HG02973 (cell line): ENCODE measurements around the gene BRD1.

Source experiments
- ATAC-seq: cut with Tn5 transposase; IDR thresholded peaks from one replicate; pipeline ENCODE4 v1.9.1; 2021; ENCODE audit warnings: moderate library complexity; ENCODE audit not compliant: unreplicated experiment

The BRD1 gene

DNA sequence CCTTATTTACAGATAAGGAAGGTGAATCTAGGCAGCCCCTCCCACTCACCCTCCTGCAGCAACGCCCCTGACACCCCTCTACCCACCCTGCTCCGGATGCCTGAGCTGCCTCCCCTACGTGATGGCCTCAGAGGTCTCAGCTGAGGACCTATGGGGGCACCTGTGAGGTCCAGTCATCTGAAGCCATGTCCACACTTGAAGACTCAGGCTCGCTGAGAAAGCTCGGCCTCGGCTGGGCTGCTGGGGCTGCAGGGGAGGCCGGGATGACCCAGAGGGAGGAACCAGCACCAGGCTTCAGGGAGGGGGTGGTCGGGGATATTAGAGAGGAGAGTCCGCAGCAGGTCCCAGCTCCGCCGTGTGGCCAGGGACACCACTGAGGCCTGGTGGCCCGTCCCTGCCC is 92.8 kb downstream of the BRD1 start:
- ATAC-seq: no peak

DNA sequence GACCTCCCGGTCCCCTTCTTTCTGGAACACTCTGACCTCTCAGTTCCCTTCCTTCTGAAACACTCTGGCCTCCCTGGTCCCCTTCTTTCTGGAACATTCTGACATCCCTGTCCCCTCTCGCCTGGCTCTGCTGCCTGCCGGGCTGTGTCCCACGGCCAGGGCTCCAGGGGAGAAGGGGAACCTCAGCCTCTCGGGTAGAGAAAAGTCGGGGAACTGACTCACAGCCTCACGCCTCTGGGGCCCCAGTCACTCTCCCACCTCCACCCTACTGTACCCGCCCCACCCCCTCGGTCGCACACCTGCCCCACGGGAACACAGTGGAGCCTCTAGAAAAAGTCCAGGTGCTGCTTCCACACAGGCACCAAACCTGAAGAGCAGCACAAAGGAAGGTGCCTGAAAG is 93.3 kb downstream of the BRD1 start:
- no peak for ATAC-seq

DNA sequence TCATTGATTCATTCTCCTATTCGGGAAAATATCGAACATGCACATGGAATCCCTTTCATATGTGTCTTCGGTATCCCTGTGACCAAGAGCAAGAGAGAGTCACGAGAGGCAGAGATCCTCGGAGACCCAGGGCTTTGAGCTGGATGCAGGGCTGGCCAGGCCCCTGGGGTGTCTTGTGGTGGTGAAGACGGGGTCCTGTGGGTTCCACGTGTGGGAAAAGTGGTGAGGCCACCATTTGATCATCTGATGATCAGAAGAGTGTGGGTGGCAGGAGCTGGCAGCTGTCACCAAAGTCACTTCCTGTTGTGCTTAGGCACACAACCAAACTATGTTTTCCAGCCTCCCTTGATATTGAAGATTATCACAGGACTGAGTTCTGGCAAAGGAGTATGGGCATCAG is 94.0 kb downstream of the BRD1 start:
- no peak for ATAC-seq

DNA sequence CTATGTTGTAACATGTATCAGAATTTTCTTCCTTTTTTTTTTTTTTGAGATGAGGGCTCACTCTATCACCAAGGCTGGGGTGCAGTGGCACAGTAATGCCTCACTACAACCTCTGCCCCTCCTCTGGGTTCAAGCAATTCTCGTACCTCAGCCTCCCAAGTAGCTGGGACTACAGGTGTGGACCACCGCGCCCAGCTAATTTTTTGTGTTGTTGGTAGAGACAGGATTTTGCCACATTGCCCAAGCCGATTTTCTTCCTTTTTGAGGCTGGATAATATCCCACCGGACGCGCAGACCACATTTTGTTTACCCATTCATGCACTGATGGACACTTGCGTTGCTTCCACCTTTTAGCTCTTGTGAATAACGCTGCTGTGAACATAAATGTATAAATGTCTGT is 97.0 kb downstream of the BRD1 start:
- ATAC-seq: no peak

DNA sequence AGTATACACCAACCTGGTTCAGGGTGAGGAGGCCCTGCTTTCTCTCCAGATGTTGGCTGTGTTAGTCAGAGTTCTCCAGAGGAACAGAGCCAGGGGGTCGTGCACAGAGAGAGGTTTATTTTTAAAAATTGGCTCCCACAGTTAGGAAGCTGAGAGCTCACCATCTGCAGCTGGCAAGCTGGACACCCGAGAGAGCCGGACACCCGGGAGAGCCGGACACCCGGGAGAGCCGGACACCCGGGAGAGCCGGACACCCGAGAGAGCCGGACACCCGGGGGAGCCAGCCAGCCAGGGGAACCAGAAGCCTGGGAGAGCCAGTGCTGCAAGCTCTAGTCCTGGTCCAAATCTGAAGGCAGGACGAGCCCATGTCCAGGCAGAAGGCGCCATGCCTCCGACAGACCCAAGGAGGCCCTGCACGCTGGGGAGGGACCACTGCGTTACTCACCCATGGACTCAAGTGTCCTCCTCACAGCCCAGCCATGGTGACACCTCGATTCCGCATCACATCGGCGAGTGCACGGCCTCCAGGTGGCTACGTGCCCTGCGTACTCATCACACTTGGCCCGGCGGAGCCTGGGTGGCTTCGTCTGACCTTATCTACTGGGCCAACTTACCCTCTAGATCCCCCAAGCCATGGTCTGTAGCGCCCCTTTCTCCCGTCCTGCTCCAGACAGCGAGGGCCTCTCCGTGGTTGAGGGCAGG is 99.0 kb downstream of the BRD1 start:
- no peak for ATAC-seq

DNA sequence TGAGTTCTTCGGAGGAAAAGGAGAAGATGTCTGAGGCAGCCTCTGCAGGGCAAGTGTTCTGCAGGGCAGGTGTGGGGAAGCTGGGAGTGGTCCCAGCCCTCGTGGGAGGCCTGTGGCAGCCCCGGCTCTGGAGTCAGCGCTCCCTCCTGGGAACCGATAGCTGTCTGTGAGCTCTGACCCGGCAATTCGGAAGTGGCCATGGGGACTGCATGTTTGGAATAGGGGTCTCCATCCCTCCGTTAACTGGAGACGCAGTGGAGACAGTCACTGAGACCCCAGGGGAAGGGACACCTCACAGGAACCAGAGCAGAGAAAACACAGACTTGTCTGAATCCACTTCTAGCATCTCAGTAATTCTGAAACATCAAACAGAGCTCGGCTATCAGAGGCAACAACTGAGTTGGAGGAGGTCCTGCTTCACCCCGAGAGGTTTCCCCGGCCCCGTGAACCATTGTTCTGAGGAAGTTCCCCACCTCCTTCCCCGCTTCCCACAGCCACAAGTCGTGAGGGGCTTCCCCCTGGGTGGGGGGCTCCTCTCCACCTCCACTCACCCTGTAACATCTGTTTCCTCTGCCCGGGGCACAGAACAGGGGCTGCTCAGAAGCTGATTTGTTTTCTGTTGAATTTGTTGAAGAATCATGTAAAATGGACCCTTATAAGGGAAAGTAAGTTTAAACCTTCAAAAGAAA is 99.6 kb downstream of the BRD1 start:
- ATAC-seq: no peak

DNA sequence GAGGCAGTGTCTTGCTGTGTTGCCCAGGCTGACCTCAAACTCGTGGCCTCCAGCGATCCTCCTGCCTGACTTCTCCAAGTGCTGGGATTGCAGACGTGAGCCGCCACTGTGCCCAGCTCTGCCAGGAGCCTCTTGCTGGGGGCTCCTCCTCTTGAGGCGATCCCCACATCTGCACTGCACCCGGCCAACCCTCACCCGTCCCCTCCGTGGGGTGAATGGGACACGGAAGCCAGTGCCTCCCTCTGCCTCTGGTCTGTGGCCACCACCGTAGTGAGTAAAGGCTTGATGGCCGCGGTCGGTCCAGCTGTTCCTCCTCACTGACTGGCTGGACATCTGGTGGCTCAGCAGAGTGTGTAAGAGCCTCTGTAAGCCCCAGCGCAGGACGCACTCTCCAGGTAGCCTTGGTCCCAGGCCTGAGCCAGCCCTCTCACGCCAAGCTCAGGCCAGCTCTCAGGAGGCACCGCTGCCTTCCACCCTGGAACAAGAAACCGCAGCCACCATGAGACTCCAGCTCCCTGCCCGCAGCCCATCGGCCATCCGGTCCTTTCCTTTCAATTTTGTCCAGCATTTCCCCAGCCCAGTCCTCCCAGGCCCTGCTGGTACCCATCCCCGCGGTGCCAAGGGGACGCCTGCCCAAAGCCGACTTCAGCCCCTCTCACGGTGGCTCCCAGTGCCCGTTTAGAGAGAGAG is 100.3 kb downstream of the BRD1 start:
- ATAC-seq: no peak

DNA sequence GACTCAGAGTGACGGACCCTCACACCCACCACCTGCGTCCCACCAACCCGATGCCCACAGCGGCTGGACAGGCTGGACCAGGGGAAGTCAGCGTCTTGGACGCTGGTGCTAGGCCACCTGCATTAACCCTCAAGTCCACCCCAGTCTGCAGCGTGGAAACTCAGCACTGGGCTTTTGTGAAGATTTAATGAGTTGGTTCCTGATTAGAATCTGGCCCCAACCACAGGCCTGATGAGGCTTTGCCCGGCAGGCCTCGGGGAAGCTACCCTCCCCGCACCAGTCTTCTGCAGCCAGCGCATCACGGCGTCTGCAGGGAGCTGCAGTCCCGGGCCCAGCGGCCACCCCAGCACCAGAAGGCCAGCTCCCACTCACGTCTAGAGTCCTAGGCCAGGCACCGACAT is 101.0 kb downstream of the BRD1 start:
- ATAC-seq: no peak

DNA sequence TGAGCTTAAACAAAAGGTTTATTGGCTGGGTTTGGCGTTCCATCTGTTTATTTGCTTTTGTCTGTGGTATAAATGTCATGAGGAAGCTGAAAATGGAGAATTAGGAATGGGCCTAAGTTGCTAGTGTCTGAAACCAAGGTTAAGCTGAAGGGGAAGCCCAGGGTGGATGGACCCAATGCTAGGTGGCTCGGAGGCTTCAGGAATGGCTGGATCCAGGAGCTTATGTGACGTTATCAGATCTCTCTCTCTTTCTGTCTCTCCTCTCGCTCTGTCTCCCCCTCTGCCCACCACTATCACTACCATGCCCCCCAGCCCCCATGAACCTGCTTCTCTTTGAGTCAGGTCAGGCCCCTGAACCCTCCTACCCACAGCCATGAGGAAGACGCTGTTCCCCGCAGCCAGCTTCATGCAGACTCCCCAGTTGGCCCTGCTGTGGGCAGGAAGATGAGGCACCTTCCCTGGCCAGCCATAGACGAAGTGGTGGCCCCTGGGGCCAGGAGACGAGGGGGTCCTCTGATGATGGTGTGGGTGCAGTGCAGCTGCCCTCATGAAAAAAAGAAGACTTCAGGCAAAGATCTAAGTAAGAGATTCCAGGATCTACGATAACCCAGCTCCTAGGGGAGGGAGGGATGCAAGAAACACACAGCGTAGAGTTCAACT is 101.5 kb downstream of the BRD1 start:
- ATAC-seq: no peak

DNA sequence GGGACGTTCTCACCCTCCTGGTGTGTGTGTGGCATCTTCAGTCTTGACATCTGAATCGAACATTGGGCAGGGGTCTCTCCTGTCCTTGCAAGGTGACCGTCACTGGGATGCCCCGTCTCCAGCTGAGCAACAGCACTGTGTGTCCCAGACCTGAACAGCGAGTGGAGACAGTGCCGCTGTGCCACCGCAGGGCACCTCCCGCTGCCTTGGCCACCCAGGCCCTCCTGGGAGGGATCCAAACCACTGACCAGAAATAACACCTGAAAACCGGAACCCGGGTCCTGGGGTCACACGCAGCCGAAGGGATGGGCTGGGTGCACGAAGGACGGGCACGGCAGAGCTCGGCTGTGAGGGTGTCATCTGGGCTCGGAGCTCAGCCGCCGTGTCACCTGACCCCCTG is 102.2 kb downstream of the BRD1 start:
- ATAC-seq: no peak

DNA sequence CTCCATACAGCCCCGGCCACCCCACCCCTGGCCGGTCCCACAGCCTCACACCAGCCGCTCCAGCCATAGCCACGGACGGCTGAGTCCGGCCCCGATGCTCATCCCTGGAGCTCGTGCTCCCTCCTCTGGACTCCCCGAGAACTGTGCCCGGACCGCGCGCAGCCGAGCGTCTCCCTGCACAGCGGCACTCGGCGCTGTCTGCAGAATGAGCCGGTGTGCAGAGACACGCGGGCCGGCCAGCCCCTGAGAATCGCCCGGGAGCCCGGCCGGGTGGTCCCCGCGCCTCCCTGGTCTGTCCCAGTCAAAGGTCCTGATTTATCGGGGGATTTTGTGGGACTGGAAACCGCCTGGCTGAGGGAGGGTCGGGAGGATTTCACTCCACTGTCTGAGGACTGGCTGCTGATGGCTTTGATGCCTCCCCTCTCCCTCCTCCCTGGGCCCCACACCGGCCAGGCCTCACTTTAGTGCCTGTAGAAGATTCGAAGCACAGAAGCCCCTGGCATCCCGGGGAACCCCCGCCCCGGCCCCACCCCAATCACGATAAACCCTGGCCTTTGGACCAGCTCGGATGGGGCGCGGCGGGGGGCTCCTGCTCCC is 102.7 kb downstream of the BRD1 start:
- ATAC-seq: peak; percentile 46

DNA sequence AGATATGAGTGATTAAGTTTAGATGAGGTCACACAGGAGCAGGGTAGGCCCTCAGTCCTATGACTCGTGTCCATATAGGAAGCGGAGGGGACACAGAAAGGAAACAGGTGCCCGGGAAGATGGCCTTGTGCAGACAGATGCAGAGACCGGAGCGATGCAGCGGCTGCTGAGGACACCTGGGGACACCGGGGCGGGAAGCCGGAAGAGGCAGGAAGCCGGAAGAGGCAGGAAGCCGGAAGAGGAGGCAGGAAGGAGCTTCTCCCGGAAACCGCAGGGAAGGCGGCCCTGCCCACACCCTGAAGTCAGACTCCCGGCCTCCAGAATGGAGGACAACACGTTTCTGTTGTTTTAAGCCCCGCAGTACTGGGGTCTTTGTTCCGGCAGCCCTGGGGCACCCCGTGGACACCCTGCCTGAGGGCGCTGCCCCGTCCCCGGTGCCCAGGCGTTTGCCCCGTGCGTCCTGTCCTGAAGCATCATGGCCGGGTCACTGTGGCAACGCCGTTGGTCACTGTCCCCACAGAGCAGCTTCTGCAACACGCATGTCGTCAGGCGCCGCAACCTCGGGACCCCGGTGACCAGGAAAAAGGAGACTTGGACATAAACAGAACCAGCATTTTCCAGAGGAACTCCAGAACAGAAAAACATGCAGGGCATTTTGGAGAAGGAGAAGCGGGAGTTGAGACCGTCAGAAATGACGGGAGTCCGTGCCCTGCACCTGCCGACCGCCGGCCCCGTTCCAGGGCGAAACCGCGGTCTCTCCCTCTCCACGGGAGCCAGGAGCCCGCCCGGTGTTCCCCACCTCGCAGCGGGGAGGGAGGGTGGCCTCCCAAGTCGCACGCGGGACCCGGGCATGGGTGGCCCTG is 103.4 kb downstream of the BRD1 start:
- ATAC-seq: no peak

DNA sequence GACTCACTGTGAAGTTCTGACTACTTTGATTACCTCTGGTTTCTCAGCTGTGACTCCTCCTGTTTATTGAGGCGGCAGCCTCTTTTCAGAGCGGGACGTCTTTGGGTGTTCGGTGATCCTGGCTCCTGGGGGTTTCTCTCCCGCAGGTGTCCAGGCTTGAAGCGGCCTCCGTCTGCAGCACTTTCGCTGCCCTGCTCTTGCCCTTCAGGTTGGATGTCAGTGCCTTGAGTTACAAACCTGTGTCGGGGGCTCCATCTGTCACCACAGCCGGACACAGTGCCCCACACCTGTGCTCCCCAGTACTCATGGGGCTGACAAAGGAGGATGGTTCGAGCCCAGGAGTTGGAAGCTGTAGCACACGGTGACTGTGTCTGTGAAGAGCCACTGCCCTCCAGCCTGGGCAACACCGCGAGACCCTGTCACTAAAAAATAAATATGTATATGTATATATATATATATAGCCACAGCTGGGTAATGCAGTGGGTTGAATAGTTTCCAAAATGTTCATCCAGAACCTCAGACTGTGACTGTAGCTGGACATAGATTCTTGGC is 104.1 kb downstream of the BRD1 start:
- ATAC-seq: no peak
